Upper lobe of left lung (tissue), 6 donors: ENCODE results near the gene CDC42EP1. TPM values are rescaled to one million over a fixed set of nuclear protein-coding genes. Genes with fewer than 3 reads are reported as not detected.

Source experiments
- ATAC-seq, 2 donors: fragments of 200-7000 bp; cut with Tn5 transposase; one replicate each; pipeline ENCODE4 v1.9.1; 2022; ENCODE audit warnings: mild to moderate bottlenecking in 2 of 2, moderate library complexity in 2 of 2; ENCODE audit not compliant: low FRiP score in 2 of 2
- DNase-seq, 2 donors: peaks; one replicate each; pipeline ENCODE4 v3.0.0-alpha.2; 2019 to 2020
- H3K27ac ChIP-seq, 4 donors: fragments of 200-600 bp; sonication (generic); one replicate each; pipeline ENCODE4 v1.5.1; 2016 to 2019
- H3K27me3 ChIP-seq, 4 donors: fragments of 200-600 bp; sonication (generic); one replicate each; pipeline ENCODE4 v1.5.1; 2017 to 2019
- H3K36me3 ChIP-seq, 4 donors: fragments of 200-600 bp; sonication (generic); one replicate each; pipeline ENCODE4 v1.5.1; 2016 to 2019
- H3K4me1 ChIP-seq, 4 donors: fragments of 200-600 bp; sonication (generic); one replicate each; pipeline ENCODE4 v1.5.1; 2018 to 2019
- H3K4me3 ChIP-seq, 4 donors: fragments of 200-600 bp; sonication (generic); one replicate each; pipeline ENCODE4 v1.5.1; 2017 to 2019; ENCODE audit warnings: mild to moderate bottlenecking in 2 of 4, moderate library complexity in 1 of 4
- H3K9me3 ChIP-seq, 4 donors: fragments of 200-600 bp; sonication (generic); one replicate each; pipeline ENCODE4 v1.5.1; 2018 to 2019
- CTCF ChIP-seq, 6 experiments: fragments of 450-650 bp in 4 of 6; fragments of 200-600 bp in 2 of 6; sonication (generic) in 2 of 6; IDR thresholded peaks; one replicate each; pipeline ENCODE4 v1.5.1; 2016 to 2019; ENCODE audit warnings: antibody characterized with exemption in 6 of 6
- EP300 ChIP-seq, 4 donors: sonication (generic); formaldehyde crosslinking; IDR thresholded peaks; one replicate each; pipeline ENCODE4 v1.5.1; 2017; ENCODE audit warnings: antibody characterized with exemption in 4 of 4, control low read depth in 2 of 4
- POLR2A ChIP-seq, 4 donors: fragments of 450-650 bp; IDR thresholded peaks; one replicate each; pipeline ENCODE4 v1.5.1; 2016 to 2017; ENCODE audit warnings: antibody characterized with exemption in 4 of 4, mild to moderate bottlenecking in 2 of 4
- POLR2AphosphoS5 ChIP-seq, 2 donors: sonication (generic); formaldehyde crosslinking; IDR thresholded peaks; one replicate each; pipeline ENCODE4 v1.5.1; 2017; ENCODE audit warnings: antibody characterized with exemption in 2 of 2
- WGBS, 2 donors: methylation state at CpG; one replicate each; pipeline ENCODE4 v1.1.5; 2017 to 2018; 5-methylcytosine and 5-hydroxymethylcytosine counted together
- total RNA-seq, 6 donors: library from RNA; depleted of rRNA in 4 of 6; stranded (reverse); fragments of >200 nt in 4 of 6; gene quantifications; one replicate each; pipeline versions ENCODE4 v1.1.0 to v1.2.1, GENCODE V29; 2016 to 2021
- donor health status: DM: no; HTN: no; CAD: no; lungs with moderate emphysema.
- donor health status: DM: no; HTN: yes; CAD: no; lungs with severe emphysema.

Gene CDC42EP1
- total RNA-seq, 6 donors from 2014 or later, result 38.8 to 81.7 (median 67.5) TPM

- DNase-seq, result no peak
- Histone ChIP-seq H3K9me3 (no peaks in the 10 kb centered on the region), H3K36me3 (no peaks in the 10 kb centered on the region), H3K4me3 (no peak overlapping the region), H3K4me1 (peaks cover 46 to 64% (median 49%) of the 10 kb centered on the region in 4 donors), H3K27ac (no peak overlapping the region), H3K27me3 (no peaks in the 10 kb centered on the region)
- ATAC-seq, result no peak
- whole genome bisulfite sequencing, 2 donors, result 91 to 96% methylated on average over 7 of the region's 7 CpGs
- TF ChIP-seq POLR2AphosphoS5 (IDR thresholded peaks at IDR 0.05) (no peak), CTCF (IDR thresholded peaks at IDR 0.05) (no peak), POLR2A (IDR thresholded peaks at IDR 0.05) (no peak)
These were observed 17.3 kb upstream of the CDC42EP1 start for GRCh38 chr22:37542959-37543358.

DNA sequence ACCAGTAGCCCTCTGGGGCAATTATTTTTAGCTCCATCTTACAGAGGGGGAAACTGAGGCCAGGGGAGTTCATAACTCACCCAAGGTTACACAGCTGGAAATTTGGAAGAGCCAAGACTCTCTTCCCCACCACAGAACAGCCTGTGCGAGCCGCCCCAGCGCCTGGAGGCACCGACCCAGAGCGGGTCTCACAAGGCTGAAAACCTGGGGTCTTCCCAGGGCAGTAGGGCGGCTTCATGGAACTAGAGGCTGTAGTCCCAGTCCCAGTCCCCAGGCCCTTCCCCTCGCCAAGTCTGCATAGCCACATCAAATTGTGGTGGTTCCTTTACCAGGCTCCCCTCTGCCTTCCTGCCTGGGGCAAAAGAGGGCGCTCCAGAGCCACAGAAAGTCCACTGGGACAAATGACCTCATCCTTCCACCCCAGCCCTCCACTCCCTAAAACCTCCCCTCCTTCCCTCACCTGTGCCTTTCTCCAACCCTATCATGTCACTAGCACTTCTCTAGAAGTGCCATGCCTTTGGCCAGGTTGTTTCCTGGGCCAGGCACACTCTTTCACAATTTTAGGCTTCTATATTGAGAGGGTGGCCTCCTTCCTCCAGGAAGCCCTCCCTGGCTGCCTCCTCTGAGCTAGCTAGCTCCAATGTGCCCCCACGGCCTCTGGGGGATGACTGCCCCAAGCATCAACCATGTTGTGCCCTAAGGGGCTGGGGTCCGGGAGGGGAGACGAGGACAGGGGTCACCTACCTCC, 15.2 kb upstream of the CDC42EP1 start:
- no peaks in the 10 kb centered on the region for H3K9me3 ChIP-seq
- peaks cover 42 to 75% (median 56%) of the 10 kb centered on the region in 4 donors for H3K4me1 ChIP-seq
- peak overlapping the region in 3 of 4 donors; percentile 4 to 31 (median 11) for H3K4me3 ChIP-seq
- H3K27me3 ChIP-seq, result no peaks in the 10 kb centered on the region
- DNase-seq, result peak in 1 of 2 donors; percentile 89
- WGBS, 2 donors, result 19 to 43% methylated on average over 5 to 11 of the region's 11 CpGs
- TF ChIP-seq POLR2AphosphoS5 (IDR thresholded peaks at IDR 0.05) (no peak), CTCF (IDR thresholded peaks at IDR 0.05) (peak; percentile 72 to 89 (median 80)), EP300 (IDR thresholded peaks at IDR 0.05) (peak in 1 of 4 donors; percentile 40), POLR2A (IDR thresholded peaks at IDR 0.05) (no peak)
- peak overlapping the region; percentile 88 to 95 (median 93) for H3K27ac ChIP-seq
- peak; percentile 68 to 80 for ATAC-seq
- H3K36me3 ChIP-seq, result no peaks in the 10 kb centered on the region

DNA sequence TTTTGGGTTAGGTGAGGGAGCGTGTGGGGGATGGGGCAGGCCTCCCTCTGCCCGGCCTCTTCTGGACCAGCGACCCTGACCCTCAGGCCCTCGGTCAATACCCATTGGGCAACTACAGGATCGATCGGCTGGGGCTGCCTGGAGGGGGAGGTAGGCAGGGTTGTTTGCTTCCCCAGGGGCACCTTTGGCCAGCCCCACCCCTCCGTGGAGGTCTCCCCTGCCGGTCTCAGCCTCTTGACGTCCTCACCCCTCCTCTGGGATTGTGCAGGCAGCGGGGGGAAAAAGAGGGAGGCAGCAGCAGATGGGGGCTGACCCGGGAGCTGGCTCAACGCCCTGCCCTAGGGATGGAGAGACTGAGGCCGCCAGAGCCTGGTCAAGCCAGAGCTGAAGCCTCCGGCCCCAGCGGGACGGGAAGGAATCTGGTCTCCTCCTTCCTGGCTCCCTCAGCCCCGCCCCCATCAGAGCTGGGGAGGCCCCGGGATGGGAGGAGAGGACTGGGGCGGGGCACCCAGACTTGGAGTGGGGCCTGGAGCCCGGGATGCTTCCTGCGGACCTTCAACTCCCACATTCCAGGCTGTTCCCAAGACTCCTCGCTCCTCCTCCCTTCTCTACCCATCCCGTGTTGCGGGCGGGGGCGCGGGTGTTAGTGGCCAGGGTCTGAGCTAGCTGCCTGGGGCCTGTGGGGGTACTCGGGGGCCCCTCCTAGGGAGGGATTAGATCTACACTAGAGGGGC, 14.4 kb upstream of the CDC42EP1 start:
- Histone ChIP-seq H3K4me1 (peaks cover 48 to 82% (median 62%) of the 10 kb centered on the region in 4 donors), H3K4me3 (peak overlapping the region in 3 of 4 donors; percentile 4 to 31 (median 11)), H3K27ac (peak overlapping the region; percentile 88 to 95 (median 93)), H3K36me3 (no peaks in the 10 kb centered on the region), H3K9me3 (no peaks in the 10 kb centered on the region), H3K27me3 (no peaks in the 10 kb centered on the region)
- ATAC-seq (peak; percentile 90 to 94), DNase-seq (peak; percentile 90 to 92)
- 10 to 12% methylated on average over 12 to 27 of the region's 28 CpGs for WGBS, 2 donors
- TF ChIP-seq POLR2A (IDR thresholded peaks at IDR 0.05) (peak in 2 of 4 donors; percentile 42 to 73), EP300 (IDR thresholded peaks at IDR 0.05) (no peak), POLR2AphosphoS5 (IDR thresholded peaks at IDR 0.05) (peak; percentile 60 to 77)

GRCh38 chr22:37546437-37547250, 13.6 kb upstream of the CDC42EP1 start:
- ATAC-seq, result peak; percentile 67 to 71
- TF ChIP-seq EP300 (IDR thresholded peaks at IDR 0.05) (no peak), CTCF (IDR thresholded peaks at IDR 0.05) (no peak), POLR2AphosphoS5 (IDR thresholded peaks at IDR 0.05) (peak in 1 of 2 donors; percentile 5), POLR2A (IDR thresholded peaks at IDR 0.05) (peak in 1 of 4 donors; percentile 15)
- Histone ChIP-seq H3K27me3 (no peaks in the 10 kb centered on the region), H3K4me1 (peaks cover 54 to 83% (median 67%) of the 10 kb centered on the region in 4 donors), H3K4me3 (no peak overlapping the region), H3K36me3 (no peaks in the 10 kb centered on the region), H3K9me3 (no peaks in the 10 kb centered on the region), H3K27ac (peak overlapping the region; percentile 88 to 95 (median 93))
- peak; percentile 79 to 86 for DNase-seq
- WGBS, 2 donors, result 21 to 29% methylated on average over 19 to 21 of the region's 21 CpGs
